Peyer's patch (tissue), 4 donors: Measurements from ENCODE around the gene ZNF787. TPM values are rescaled to one million over a fixed set of nuclear protein-coding genes. Genes with fewer than 3 reads are reported as not detected.
A peak's percentile ranks its signal among the peaks of the same experiment; 100 is the strongest.

Source experiments
- DNase-seq, 3 donors: peaks; one replicate each; pipeline ENCODE4 v3.0.0-alpha.2; 2017 to 2019
- H3K27ac ChIP-seq, 4 donors: fragments of 200-600 bp; sonication (generic); one replicate each; pipeline ENCODE4 v1.5.1; 2016 to 2019
- H3K27me3 ChIP-seq, 2 donors: fragments of 200-600 bp; sonication (generic); one replicate each; pipeline ENCODE4 v1.5.1; 2019
- H3K36me3 ChIP-seq, 3 donors: fragments of 200-600 bp; sonication (generic); one replicate each; pipeline ENCODE4 v1.5.1; 2016 to 2019
- H3K4me1 ChIP-seq, 4 donors: fragments of 200-600 bp; sonication (generic); one replicate each; pipeline ENCODE4 v1.5.1; 2016 to 2019
- H3K4me3 ChIP-seq, 4 donors: fragments of 200-600 bp; sonication (generic); 1 replicate in 3 of 4; 2 replicates in 1 of 4; pipeline ENCODE4 v1.5.1; 2016 to 2019; ENCODE audit warnings: mild to moderate bottlenecking in 1 of 4
- H3K9me3 ChIP-seq, 4 donors: fragments of 200-600 bp; sonication (generic); one replicate each; pipeline ENCODE4 v1.5.1; 2016 to 2019; ENCODE audit warnings: mild to moderate bottlenecking in 1 of 4
- CTCF ChIP-seq, 6 experiments: fragments of 450-650 bp in 4 of 6; fragments of 200-600 bp in 2 of 6; sonication (generic) in 1 of 6; IDR thresholded peaks; one replicate each; pipeline ENCODE4 v1.5.1; 2017 to 2019; ENCODE audit warnings: antibody characterized with exemption in 6 of 6, mild to moderate bottlenecking in 3 of 6, moderate library complexity in 1 of 6
- POLR2A ChIP-seq, 2 donors: fragments of 450-650 bp; IDR thresholded peaks; one replicate each; pipeline ENCODE4 v1.5.1; 2017; ENCODE audit warnings: antibody characterized with exemption in 2 of 2, mild to moderate bottlenecking in 2 of 2, moderate library complexity in 2 of 2
- total RNA-seq, 4 donors: library from RNA; depleted of rRNA; stranded (reverse); fragments of >200 nt; gene quantifications; one replicate each; pipeline ENCODE4 v1.1.0, GENCODE V29; 2016

Gene ZNF787
- total RNA-seq, 4 donors from 2014 or later, result 19.0 to 42.1 (median 26.9) TPM

- H3K27ac ChIP-seq, result peak overlapping the region; percentile 67 to 86 (median 83)
- no peak for DNase-seq
- peaks cover 0 to 23% (median 2%) of the 10 kb centered on the region in 4 donors for H3K4me1 ChIP-seq
Observed at GRCh38 chr19:56139847-56140582, 18.9 kb upstream of the ZNF787 start.

GRCh38 chr19:56138069-56138468 lies 17.0 kb upstream of the ZNF787 start:
- H3K27ac ChIP-seq, result peak overlapping the region in 2 of 4 donors; percentile 54 to 56
- peaks cover 0 to 20% (median 2%) of the 10 kb centered on the region in 4 donors for H3K4me1 ChIP-seq
- H3K9me3 ChIP-seq, result no peaks in the 10 kb centered on the region

More at GRCh38 chr19:56139847-56140582, 18.9 kb upstream of the ZNF787 start:
- TF ChIP-seq POLR2A (IDR thresholded peaks at IDR 0.05) (no peak), CTCF (IDR thresholded peaks at IDR 0.05) (no peak)
- Histone ChIP-seq H3K27me3 (no peaks in the 10 kb centered on the region), H3K4me3 (peak overlapping the region; percentile 50 to 71 (median 62)), H3K36me3 (no peaks in the 10 kb centered on the region), H3K9me3 (no peaks in the 10 kb centered on the region)

GRCh38 chr19:56137405-56137804 lies 16.3 kb upstream of the ZNF787 start:
- TF ChIP-seq CTCF (IDR thresholded peaks at IDR 0.05), result no peak
- TF ChIP-seq POLR2A (IDR thresholded peaks at IDR 0.05), result peak in 1 of 2 donors; percentile 8
- peaks cover 0 to 13% (median 2%) of the 10 kb centered on the region in 4 donors for H3K4me1 ChIP-seq
- H3K36me3 ChIP-seq, result no peaks in the 10 kb centered on the region
- peak in 2 of 3 donors; percentile 80 to 82 for DNase-seq
- H3K4me3 ChIP-seq, result no peak overlapping the region
- no peaks in the 10 kb centered on the region for H3K9me3 ChIP-seq
- peak overlapping the region in 2 of 4 donors; percentile 54 to 56 for H3K27ac ChIP-seq
- H3K27me3 ChIP-seq, result no peaks in the 10 kb centered on the region

More at GRCh38 chr19:56138069-56138468, 17.0 kb upstream of the ZNF787 start:
- TF ChIP-seq CTCF (IDR thresholded peaks at IDR 0.05), result no peak
- no peak for TF ChIP-seq POLR2A (IDR thresholded peaks at IDR 0.05)
- Histone ChIP-seq H3K27me3 (no peaks in the 10 kb centered on the region), H3K36me3 (no peaks in the 10 kb centered on the region), H3K4me3 (no peak overlapping the region)
- no peak for DNase-seq

GRCh38 chr19:56136362-56136761 lies 15.3 kb upstream of the ZNF787 start:
- Histone ChIP-seq H3K27ac (no peak overlapping the region), H3K9me3 (no peaks in the 10 kb centered on the region), H3K4me3 (no peak overlapping the region), H3K27me3 (no peaks in the 10 kb centered on the region), H3K36me3 (no peaks in the 10 kb centered on the region), H3K4me1 (peaks cover 0 to 7% (median 0%) of the 10 kb centered on the region in 4 donors)
- no peak for DNase-seq
- TF ChIP-seq CTCF (IDR thresholded peaks at IDR 0.05), result no peak

GRCh38 chr19:56134654-56134921 lies 13.5 kb upstream of the ZNF787 start:
- Histone ChIP-seq H3K4me1 (no peaks in the 10 kb centered on the region), H3K36me3 (no peaks in the 10 kb centered on the region), H3K27me3 (no peaks in the 10 kb centered on the region), H3K27ac (no peak overlapping the region), H3K9me3 (no peaks in the 10 kb centered on the region), H3K4me3 (no peak overlapping the region)
- TF ChIP-seq CTCF (IDR thresholded peaks at IDR 0.05) (no peak), POLR2A (IDR thresholded peaks at IDR 0.05) (no peak)
- DNase-seq, result no peak
